ENCODE measurements around the gene GTF2H3. TPM values are rescaled to one million over a fixed set of nuclear protein-coding genes. Genes with fewer than 3 reads are reported as not detected.

The GTF2H3 gene
- polyA plus RNA-seq, 2 of the 4 experiments (the other 2 are of a cell fraction), result 25.5 to 85.3 TPM

DNA sequence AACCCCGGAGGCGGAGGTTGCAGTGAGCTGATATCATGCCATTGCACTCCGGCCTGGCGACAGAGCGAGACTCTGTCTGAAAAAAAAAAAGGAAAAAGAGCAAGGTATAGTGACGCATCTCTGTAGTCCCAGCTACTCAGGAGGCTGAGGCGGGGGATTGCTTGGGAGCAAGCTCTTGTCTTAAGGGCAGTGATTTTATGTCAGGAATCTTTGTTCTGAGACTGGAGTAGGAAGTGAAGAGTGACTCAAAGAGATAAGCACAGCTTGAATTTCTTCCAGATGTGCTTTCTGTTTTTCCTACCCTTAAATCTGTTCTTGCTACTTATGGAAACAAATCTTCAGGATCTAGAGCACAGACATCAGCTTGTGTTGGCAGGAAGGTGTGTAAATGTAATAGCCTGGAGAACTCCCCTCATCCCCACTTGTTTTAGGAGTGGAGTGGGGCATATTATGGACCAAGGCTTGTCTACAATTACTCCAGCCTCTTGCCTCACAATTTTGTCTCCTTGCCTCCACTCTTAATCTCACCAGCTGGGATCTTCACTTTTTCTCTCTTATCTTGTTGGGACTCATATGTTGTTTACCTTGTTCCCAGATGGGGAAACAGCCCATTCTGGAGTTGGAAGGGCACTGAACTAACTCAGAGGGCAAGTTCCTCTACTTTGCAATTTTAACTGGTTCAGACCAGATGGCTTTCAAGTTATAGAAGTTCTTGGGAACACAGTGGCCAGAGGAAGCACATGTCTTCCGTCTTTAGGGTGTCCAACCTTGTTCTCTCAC, 41.7 kb upstream of the GTF2H3 start:
- Histone ChIP-seq H3K4me3 (no peak overlapping the region), H3K9me3 (no peaks in the 10 kb centered on the region), H3K4me2 (no peak overlapping the region), H3K4me1 (peaks cover 16% of the 10 kb centered on the region; the same call in 2 of the 3 replicates), H3K27ac (no peak overlapping the region)
- ATAC-seq (no peak), DNase-seq (ENCODE audit: low read depth in 1 of 2, low spot score in 1 of 2) (no peak), FAIRE-seq (no peak)
- 85% methylated on average over 8 of the region's 8 CpGs for WGBS (ENCODE audit: missing lambda C conversion rate)
- POLR2A ChIA-PET, result interaction anchor here (1.2 kb wide), 1 partner anchor 10 kb away, joined by 3 read pairs; the partner anchor contains the start of gene DDX55
- no peak for TF ChIP-seq EHMT2 (IDR thresholded peaks at IDR 0.05; ENCODE audit: low read depth)
- no peak for TF ChIP-seq EHF (CRISPR knock-in tag; IDR thresholded peaks at IDR 0.05)
- TF ChIP-seq, protein P1, sequence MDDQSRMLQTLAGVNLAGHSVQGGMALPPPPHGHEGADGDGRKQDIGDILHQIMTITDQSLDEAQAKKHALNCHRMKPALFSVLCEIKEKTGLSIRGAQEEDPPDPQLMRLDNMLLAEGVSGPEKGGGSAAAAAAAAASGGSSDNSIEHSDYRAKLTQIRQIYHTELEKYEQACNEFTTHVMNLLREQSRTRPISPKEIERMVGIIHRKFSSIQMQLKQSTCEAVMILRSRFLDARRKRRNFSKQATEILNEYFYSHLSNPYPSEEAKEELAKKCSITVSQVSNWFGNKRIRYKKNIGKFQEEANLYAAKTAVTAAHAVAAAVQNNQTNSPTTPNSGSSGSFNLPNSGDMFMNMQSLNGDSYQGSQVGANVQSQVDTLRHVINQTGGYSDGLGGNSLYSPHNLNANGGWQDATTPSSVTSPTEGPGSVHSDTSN (IDR thresholded peaks at IDR 0.05), result no peak
- TF ChIP-seq CBX8 (IDR thresholded peaks at IDR 0.05), result no peak
- no peak for TF ChIP-seq MAFK (IDR thresholded peaks at IDR 0.05; ENCODE audit: partially characterized antibody)
- TF ChIP-seq EP300 (IDR thresholded peaks at IDR 0.05), result no peak
- TF ChIP-seq POLR2A (IDR thresholded peaks at IDR 0.05; ENCODE audit: low read length), result no peak
- TF ChIP-seq, protein P2, sequence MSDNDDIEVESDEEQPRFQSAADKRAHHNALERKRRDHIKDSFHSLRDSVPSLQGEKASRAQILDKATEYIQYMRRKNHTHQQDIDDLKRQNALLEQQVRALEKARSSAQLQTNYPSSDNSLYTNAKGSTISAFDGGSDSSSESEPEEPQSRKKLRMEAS (IDR thresholded peaks at IDR 0.05), result no peak
- TF ChIP-seq ZC3H11A (IDR thresholded peaks at IDR 0.05), result no peak
- no peak for TF ChIP-seq HEYL (CRISPR knock-in tag; IDR thresholded peaks at IDR 0.05)
- no peak for TF ChIP-seq FOSL2 (IDR thresholded peaks at IDR 0.05)
- TF ChIP-seq FOSL2 (CRISPR knock-in tag; IDR thresholded peaks at IDR 0.05), result no peak
- TF ChIP-seq RFX5 (IDR thresholded peaks at IDR 0.05), result no peak
- no peak for TF ChIP-seq HOXB13 (CRISPR knock-in tag; IDR thresholded peaks at IDR 0.05; ENCODE audit: low read depth)
- no peak for TF ChIP-seq RCOR1 (IDR thresholded peaks at IDR 0.05; ENCODE audit: low read depth, low read length)
- TF ChIP-seq, protein P3, sequence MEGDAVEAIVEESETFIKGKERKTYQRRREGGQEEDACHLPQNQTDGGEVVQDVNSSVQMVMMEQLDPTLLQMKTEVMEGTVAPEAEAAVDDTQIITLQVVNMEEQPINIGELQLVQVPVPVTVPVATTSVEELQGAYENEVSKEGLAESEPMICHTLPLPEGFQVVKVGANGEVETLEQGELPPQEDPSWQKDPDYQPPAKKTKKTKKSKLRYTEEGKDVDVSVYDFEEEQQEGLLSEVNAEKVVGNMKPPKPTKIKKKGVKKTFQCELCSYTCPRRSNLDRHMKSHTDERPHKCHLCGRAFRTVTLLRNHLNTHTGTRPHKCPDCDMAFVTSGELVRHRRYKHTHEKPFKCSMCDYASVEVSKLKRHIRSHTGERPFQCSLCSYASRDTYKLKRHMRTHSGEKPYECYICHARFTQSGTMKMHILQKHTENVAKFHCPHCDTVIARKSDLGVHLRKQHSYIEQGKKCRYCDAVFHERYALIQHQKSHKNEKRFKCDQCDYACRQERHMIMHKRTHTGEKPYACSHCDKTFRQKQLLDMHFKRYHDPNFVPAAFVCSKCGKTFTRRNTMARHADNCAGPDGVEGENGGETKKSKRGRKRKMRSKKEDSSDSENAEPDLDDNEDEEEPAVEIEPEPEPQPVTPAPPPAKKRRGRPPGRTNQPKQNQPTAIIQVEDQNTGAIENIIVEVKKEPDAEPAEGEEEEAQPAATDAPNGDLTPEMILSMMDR (IDR thresholded peaks at IDR 0.05), result no peak
- TF ChIP-seq SMC3 (IDR thresholded peaks at IDR 0.05), result no peak
- TF ChIP-seq ZSCAN20 (CRISPR knock-in tag; IDR thresholded peaks at IDR 0.05), result no peak
- CTCF ChIA-PET, result interaction anchor here (1.1 to 3.6 kb wide), 4 partner anchors 9 to 226 kb away, joined by 3 to 20 read pairs (median 4); partner anchors contain the start of gene DDX55

DNA sequence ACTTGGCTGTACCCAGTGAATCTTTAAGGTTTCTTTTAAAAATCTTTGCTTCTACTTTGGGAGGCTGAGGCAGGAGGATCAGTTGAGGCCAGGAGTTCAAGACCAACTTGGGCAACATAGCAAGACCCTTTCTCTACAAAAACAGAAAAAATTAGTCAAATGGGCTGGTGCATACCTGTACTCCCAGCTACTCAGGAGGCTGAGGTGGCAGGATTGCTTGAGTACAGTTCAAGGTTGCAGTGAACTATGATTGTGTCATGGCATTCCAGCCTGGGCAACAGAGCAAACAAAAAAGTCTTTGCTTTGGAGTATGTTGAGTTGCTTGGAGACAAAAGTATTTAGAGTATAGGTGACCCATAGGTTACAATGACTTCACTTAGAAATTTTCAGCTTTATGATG, 37.9 kb upstream of the GTF2H3 start:
- TF ChIP-seq FOXS1 (CRISPR knock-in tag; IDR thresholded peaks at IDR 0.05), result no peak
- TF ChIP-seq HOXB5 (CRISPR knock-in tag; IDR thresholded peaks at IDR 0.05), result no peak
- no peak for TF ChIP-seq TFCP2L1 (CRISPR knock-in tag; IDR thresholded peaks at IDR 0.05)
- TF ChIP-seq, protein P4, sequence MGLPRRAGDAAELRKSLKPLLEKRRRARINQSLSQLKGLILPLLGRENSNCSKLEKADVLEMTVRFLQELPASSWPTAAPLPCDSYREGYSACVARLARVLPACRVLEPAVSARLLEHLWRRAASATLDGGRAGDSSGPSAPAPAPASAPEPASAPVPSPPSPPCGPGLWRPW (IDR thresholded peaks at IDR 0.05), result no peak
- TF ChIP-seq EHF (CRISPR knock-in tag; IDR thresholded peaks at IDR 0.05), result no peak
- no peak for TF ChIP-seq EP300 (IDR thresholded peaks at IDR 0.05)
- no peak for TF ChIP-seq ZFP36 (IDR thresholded peaks at IDR 0.05; ENCODE audit: borderline replicate concordance, partially characterized antibody)
- TF ChIP-seq, protein P5, sequence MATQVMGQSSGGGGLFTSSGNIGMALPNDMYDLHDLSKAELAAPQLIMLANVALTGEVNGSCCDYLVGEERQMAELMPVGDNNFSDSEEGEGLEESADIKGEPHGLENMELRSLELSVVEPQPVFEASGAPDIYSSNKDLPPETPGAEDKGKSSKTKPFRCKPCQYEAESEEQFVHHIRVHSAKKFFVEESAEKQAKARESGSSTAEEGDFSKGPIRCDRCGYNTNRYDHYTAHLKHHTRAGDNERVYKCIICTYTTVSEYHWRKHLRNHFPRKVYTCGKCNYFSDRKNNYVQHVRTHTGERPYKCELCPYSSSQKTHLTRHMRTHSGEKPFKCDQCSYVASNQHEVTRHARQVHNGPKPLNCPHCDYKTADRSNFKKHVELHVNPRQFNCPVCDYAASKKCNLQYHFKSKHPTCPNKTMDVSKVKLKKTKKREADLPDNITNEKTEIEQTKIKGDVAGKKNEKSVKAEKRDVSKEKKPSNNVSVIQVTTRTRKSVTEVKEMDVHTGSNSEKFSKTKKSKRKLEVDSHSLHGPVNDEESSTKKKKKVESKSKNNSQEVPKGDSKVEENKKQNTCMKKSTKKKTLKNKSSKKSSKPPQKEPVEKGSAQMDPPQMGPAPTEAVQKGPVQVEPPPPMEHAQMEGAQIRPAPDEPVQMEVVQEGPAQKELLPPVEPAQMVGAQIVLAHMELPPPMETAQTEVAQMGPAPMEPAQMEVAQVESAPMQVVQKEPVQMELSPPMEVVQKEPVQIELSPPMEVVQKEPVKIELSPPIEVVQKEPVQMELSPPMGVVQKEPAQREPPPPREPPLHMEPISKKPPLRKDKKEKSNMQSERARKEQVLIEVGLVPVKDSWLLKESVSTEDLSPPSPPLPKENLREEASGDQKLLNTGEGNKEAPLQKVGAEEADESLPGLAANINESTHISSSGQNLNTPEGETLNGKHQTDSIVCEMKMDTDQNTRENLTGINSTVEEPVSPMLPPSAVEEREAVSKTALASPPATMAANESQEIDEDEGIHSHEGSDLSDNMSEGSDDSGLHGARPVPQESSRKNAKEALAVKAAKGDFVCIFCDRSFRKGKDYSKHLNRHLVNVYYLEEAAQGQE (IDR thresholded peaks at IDR 0.05), result no peak
- no peak for TF ChIP-seq MAFK (IDR thresholded peaks at IDR 0.05; ENCODE audit: partially characterized antibody)
- TF ChIP-seq FOSL2 (IDR thresholded peaks at IDR 0.05), result no peak
- TF ChIP-seq FOSL2 (CRISPR knock-in tag; IDR thresholded peaks at IDR 0.05), result no peak
- H3K4me2 ChIP-seq, result peak overlapping the region; percentile 13; the same call in 1 of the 3 replicates
- no peak for FAIRE-seq
- ChIA-PET CTCF (no interaction called here), POLR2A (no interaction called here)
- peak; percentile 69 to 71; a peak in 5 of 6 replicates for ATAC-seq
- peak in 1 of 2 experiments; percentile 58 for DNase-seq (ENCODE audit: low read depth in 1 of 2, low spot score in 1 of 2)
- no peak overlapping the region for H3K27ac ChIP-seq
- peaks cover 14% of the 10 kb centered on the region for H3K4me1 ChIP-seq
- H3K4me3 ChIP-seq, result no peak overlapping the region
- no peaks in the 10 kb centered on the region for H3K9me3 ChIP-seq
